ENCODE measurements around the gene VPS8.

DNA sequence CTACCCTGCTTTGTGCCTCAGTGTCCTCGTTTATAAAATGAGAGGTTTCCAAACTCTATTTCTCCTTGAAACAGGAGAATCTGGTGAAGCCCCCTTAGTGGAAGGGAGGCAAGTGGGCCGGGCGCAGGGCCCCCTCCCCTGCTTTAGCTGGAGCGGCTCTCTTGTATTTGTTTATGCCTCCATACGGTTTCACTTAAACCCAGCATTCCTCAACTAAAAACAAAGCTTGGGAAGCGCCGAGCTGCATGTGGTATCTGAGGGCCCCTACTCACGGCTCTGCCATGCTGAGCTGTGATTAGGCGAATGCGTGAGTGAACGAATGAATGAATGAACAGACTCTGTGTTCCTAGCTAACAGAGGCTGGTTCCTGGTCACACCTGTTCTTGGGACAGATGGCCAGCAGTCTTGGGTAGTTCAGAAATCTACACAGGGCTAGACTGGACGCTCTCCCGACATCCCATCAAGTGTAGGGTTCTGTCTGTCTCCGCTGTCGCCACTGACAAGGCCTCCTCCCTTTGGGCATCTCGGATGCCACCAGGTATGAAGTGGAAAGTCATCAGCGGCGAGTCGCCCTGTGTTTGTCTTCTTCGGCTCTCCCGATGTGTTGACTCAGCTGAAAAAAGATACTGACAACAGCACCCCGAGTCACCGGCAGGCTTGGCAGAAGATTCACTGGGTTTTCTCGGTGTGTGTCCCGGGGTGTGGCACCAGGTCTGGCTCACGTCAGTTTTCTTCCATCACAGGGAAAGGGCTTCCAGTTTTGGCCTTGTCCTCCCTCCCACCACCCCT, 42.4 kb upstream of the VPS8 start:
- TF ChIP-seq, protein P1, sequence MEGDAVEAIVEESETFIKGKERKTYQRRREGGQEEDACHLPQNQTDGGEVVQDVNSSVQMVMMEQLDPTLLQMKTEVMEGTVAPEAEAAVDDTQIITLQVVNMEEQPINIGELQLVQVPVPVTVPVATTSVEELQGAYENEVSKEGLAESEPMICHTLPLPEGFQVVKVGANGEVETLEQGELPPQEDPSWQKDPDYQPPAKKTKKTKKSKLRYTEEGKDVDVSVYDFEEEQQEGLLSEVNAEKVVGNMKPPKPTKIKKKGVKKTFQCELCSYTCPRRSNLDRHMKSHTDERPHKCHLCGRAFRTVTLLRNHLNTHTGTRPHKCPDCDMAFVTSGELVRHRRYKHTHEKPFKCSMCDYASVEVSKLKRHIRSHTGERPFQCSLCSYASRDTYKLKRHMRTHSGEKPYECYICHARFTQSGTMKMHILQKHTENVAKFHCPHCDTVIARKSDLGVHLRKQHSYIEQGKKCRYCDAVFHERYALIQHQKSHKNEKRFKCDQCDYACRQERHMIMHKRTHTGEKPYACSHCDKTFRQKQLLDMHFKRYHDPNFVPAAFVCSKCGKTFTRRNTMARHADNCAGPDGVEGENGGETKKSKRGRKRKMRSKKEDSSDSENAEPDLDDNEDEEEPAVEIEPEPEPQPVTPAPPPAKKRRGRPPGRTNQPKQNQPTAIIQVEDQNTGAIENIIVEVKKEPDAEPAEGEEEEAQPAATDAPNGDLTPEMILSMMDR (IDR thresholded peaks at IDR 0.05; ENCODE audit: low read length), result no peak
- TF ChIP-seq EZH2 (IDR thresholded peaks at IDR 0.05; ENCODE audit: borderline replicate concordance, low read length), result no peak

All from OCI-LY1 (cell line).